ENCODE measurements around the gene SIM2.

DNA sequence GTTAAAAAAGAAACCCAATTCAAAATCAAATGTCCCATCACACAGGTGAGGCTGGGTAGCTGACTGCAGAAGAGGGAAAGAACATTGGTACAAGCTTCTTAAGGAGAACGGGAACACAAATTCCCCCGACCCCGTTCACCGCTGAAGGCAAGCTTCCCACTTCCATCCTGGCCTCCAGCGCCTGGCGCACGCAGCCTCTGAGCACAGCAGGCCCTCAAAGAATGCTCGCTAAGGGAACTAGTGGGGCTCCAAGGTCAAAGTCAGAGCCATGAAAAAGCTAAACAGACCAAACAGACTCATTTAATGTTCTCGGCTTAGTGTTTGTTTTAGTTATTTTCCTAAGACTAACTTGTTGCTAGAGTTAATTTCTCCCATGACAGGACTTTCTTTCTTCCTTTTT is 63.7 kb downstream of the SIM2 start:
- no peak for TF ChIP-seq SIN3A (IDR thresholded peaks at IDR 0.05; ENCODE audit: low read depth)
- TF ChIP-seq YY1 (IDR thresholded peaks at IDR 0.05; ENCODE audit: extremely low read depth, insufficient replicate concordance, low read depth, low read length): no peak
- no peak for TF ChIP-seq CBX3 (IDR thresholded peaks at IDR 0.05; ENCODE audit: low read depth)
- TF ChIP-seq EZH2phosphoT487 (IDR thresholded peaks at IDR 0.05; ENCODE audit: borderline replicate concordance): no peak
- TF ChIP-seq EZH2 (IDR thresholded peaks at IDR 0.05): no peak
- TF ChIP-seq JUND (IDR thresholded peaks at IDR 0.05): no peak
- TF ChIP-seq, protein P1, sequence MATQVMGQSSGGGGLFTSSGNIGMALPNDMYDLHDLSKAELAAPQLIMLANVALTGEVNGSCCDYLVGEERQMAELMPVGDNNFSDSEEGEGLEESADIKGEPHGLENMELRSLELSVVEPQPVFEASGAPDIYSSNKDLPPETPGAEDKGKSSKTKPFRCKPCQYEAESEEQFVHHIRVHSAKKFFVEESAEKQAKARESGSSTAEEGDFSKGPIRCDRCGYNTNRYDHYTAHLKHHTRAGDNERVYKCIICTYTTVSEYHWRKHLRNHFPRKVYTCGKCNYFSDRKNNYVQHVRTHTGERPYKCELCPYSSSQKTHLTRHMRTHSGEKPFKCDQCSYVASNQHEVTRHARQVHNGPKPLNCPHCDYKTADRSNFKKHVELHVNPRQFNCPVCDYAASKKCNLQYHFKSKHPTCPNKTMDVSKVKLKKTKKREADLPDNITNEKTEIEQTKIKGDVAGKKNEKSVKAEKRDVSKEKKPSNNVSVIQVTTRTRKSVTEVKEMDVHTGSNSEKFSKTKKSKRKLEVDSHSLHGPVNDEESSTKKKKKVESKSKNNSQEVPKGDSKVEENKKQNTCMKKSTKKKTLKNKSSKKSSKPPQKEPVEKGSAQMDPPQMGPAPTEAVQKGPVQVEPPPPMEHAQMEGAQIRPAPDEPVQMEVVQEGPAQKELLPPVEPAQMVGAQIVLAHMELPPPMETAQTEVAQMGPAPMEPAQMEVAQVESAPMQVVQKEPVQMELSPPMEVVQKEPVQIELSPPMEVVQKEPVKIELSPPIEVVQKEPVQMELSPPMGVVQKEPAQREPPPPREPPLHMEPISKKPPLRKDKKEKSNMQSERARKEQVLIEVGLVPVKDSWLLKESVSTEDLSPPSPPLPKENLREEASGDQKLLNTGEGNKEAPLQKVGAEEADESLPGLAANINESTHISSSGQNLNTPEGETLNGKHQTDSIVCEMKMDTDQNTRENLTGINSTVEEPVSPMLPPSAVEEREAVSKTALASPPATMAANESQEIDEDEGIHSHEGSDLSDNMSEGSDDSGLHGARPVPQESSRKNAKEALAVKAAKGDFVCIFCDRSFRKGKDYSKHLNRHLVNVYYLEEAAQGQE (IDR thresholded peaks at IDR 0.05; ENCODE audit: low read depth): no peak
- TF ChIP-seq, protein P2, sequence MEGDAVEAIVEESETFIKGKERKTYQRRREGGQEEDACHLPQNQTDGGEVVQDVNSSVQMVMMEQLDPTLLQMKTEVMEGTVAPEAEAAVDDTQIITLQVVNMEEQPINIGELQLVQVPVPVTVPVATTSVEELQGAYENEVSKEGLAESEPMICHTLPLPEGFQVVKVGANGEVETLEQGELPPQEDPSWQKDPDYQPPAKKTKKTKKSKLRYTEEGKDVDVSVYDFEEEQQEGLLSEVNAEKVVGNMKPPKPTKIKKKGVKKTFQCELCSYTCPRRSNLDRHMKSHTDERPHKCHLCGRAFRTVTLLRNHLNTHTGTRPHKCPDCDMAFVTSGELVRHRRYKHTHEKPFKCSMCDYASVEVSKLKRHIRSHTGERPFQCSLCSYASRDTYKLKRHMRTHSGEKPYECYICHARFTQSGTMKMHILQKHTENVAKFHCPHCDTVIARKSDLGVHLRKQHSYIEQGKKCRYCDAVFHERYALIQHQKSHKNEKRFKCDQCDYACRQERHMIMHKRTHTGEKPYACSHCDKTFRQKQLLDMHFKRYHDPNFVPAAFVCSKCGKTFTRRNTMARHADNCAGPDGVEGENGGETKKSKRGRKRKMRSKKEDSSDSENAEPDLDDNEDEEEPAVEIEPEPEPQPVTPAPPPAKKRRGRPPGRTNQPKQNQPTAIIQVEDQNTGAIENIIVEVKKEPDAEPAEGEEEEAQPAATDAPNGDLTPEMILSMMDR (IDR thresholded peaks at IDR 0.05 in 2 of 3, conservative IDR thresholded peaks at IDR 0.05 in 1 of 3; ENCODE audit: borderline replicate concordance in 1 of 3, insufficient read depth in 1 of 3, low read depth in 2 of 3, low read length in 2 of 3): no peak
- no peak for TF ChIP-seq SRF (IDR thresholded peaks at IDR 0.05; ENCODE audit: low read depth)
- no peak for TF ChIP-seq POLR2AphosphoS5 (IDR thresholded peaks at IDR 0.05; ENCODE audit: low read depth, low read length)
- TF ChIP-seq CEBPB (IDR thresholded peaks at IDR 0.05; ENCODE audit: low read depth): no peak
- TF ChIP-seq TCF7L2 (IDR thresholded peaks at IDR 0.05; ENCODE audit: borderline replicate concordance, extremely low read depth, insufficient read depth, insufficient read length): no peak
- TF ChIP-seq POLR2A (IDR thresholded peaks at IDR 0.05; ENCODE audit: borderline replicate concordance, extremely low read depth, insufficient read depth, insufficient read length): no peak
